HepG2 (cell line): ENCODE results near the gene TPRN. TPM values are rescaled to one million over a fixed set of nuclear protein-coding genes. Genes with fewer than 3 reads are reported as not detected.

ENCODE experiments used
- CBFB ChIP-seq: sonication (generic); formaldehyde crosslinking; IDR thresholded peaks from 2 replicates; pipeline ENCODE4 v1.4.0; 2020; ENCODE audit warnings: missing genetic modification reagents
- CREB3 ChIP-seq: sonication (generic); formaldehyde crosslinking; IDR thresholded peaks from 2 replicates; pipeline ENCODE4 v1.5.0; 2020; ENCODE audit warnings: missing genetic modification reagents
- DZIP1 ChIP-seq: sonication (generic); formaldehyde crosslinking; IDR thresholded peaks from 2 replicates; pipeline ENCODE4 v1.5.0; 2020; ENCODE audit warnings: mild to moderate bottlenecking, missing genetic modification reagents
- GATAD1 ChIP-seq: IDR thresholded peaks from 2 replicates; pipeline ENCODE4 v1.6.1; 2016; ENCODE audit warnings: missing genetic modification reagents, missing compliant biosample characterization
- HNF4A ChIP-seq: sonication (generic); formaldehyde crosslinking; IDR thresholded peaks from 2 replicates; pipeline ENCODE4 v1.4.0; 2020; ENCODE audit warnings: missing genetic modification reagents
- KDM2A ChIP-seq: sonication (generic); formaldehyde crosslinking; IDR thresholded peaks from 2 replicates; pipeline ENCODE4 v1.4.0; 2020; ENCODE audit warnings: low read depth, missing genetic modification reagents, borderline replicate concordance
- LCORL ChIP-seq, 2 experiments: fragments of 450-650 bp in 1 of 2; sonication (generic) in 1 of 2; formaldehyde crosslinking in 1 of 2; IDR thresholded peaks; 2 replicates each; pipeline versions ENCODE4 v1.5.0 to v1.6.1; 2017 to 2020; ENCODE audit warnings: antibody characterized with exemption in 1 of 2, missing genetic modification reagents in 1 of 2
- MEF2D ChIP-seq: sonication (generic); formaldehyde crosslinking; IDR thresholded peaks from 2 replicates; pipeline ENCODE4 v1.5.1; 2020; ENCODE audit warnings: mild to moderate bottlenecking, missing genetic modification reagents
- MYPOP ChIP-seq: sonication (generic); formaldehyde crosslinking; IDR thresholded peaks from 2 replicates; pipeline ENCODE4 v1.8.1; 2023; ENCODE audit warnings: mild to moderate bottlenecking, moderate library complexity, missing genetic modification reagents
- PAF1 ChIP-seq: IDR thresholded peaks from 2 replicates; pipeline ENCODE4 v1.6.1; 2016; ENCODE audit warnings: missing genetic modification reagents, missing compliant biosample characterization
- PATZ1 ChIP-seq: sonication (generic); formaldehyde crosslinking; IDR thresholded peaks from 2 replicates; pipeline ENCODE4 v1.4.0; 2020; ENCODE audit warnings: missing genetic modification reagents
- RAD51 ChIP-seq: fragments of 450-650 bp; IDR thresholded peaks from 2 replicates; pipeline ENCODE4 v1.6.1; 2016; ENCODE audit warnings: borderline replicate concordance
- SRSF9 ChIP-seq: fragments of 200-400 bp; formaldehyde crosslinking; IDR thresholded peaks from 2 replicates; pipeline ENCODE4 v1.6.1; 2018; ENCODE audit warnings: borderline replicate concordance, mild to moderate bottlenecking, low read depth, low read length; ENCODE audit not compliant: insufficient read depth, poor library complexity, severe bottlenecking
- ZGPAT ChIP-seq: IDR thresholded peaks from 2 replicates; pipeline ENCODE4 v1.6.1; 2016; ENCODE audit warnings: mild to moderate bottlenecking
- ZNF574 ChIP-seq: sonication (generic); formaldehyde crosslinking; IDR thresholded peaks from 2 replicates; pipeline ENCODE4 v1.4.0; 2020; ENCODE audit warnings: missing genetic modification reagents
- ZNF615 ChIP-seq: sonication (generic); formaldehyde crosslinking; IDR thresholded peaks from 2 replicates; pipeline ENCODE4 v1.5.0; 2020; ENCODE audit warnings: mild to moderate bottlenecking, missing genetic modification reagents, borderline replicate concordance
- polyA plus RNA-seq, 8 experiments: library from polyadenylated mRNA; depleted of rRNA in 3 of 8; stranded (reverse) in 7 of 8; unstranded in 1 of 8; fragments of >200 nt; fragmentation: Illumina TruSeq in 4 of 8; extraction: Trizol in 4 of 8; gene quantifications; 2 replicates each; pipeline versions ENCODE4 v1.2.1 to v1.2.3, GENCODE V29; 2011 to 2016; ENCODE audit warnings: low read depth in 4 of 8, missing spikeins in 1 of 8, mixed read lengths in 1 of 8; ENCODE audit not compliant: insufficient read depth in 1 of 8
- total RNA-seq, 5 experiments: library from RNA; depleted of rRNA; stranded (reverse); fragments of >200 nt; fragmentation: Illumina TruSeq; extraction: Trizol; gene quantifications; 2 replicates each; pipeline ENCODE4 v1.2.3, GENCODE V29; 2016; ENCODE audit warnings: low read depth in 1 of 5

The TPRN gene
- total and polyA plus RNA-seq, 2 of the 13 experiments (the other 11 are each of a cell fraction or from before 2014, with no cell fraction given) = 10.1 to 19.2 TPM

- TF ChIP-seq SRSF9 = no peak
- TF ChIP-seq ZNF574 (CRISPR knock-in tag) = no peak
- TF ChIP-seq HNF4A = no peak
- peak; percentile 61; the same call in 1 of the 2 replicates for TF ChIP-seq MYPOP (CRISPR knock-in tag)
- no peak; the same call in 1 of the 2 replicates for TF ChIP-seq PATZ1
- no peak for TF ChIP-seq LCORL (IDR thresholded peaks at IDR 0.05)
- TF ChIP-seq LCORL (CRISPR knock-in tag; IDR thresholded peaks at IDR 0.05) = peak; percentile 58; the same call in 1 of the 2 replicates
- peak; percentile 81 for TF ChIP-seq KDM2A (CRISPR knock-in tag)
- no peak for TF ChIP-seq MEF2D (CRISPR knock-in tag)
- TF ChIP-seq PAF1 (CRISPR knock-in tag) = no peak
- peak; percentile 83 for TF ChIP-seq GATAD1 (CRISPR knock-in tag)
- no peak for TF ChIP-seq RAD51
- no peak for TF ChIP-seq CREB3 (CRISPR knock-in tag)
- peak; percentile 25; the same call in 1 of the 2 replicates for TF ChIP-seq ZGPAT (CRISPR knock-in tag)
- TF ChIP-seq CBFB = 0 out of 2 replicates have a peak, but pooled peaks have one; percentile 8
- no peak for TF ChIP-seq DZIP1
- TF ChIP-seq ZNF615 = no peak; the same call in 1 of the 2 replicates
Observed at GRCh38 chr9:137223078-137223970, 22.8 kb upstream of the TPRN start (continued).
